Stimulated activated CD4-positive, alpha-beta T cell treated with anti-CD3 and anti-CD28 coated beads, Interleukin-12 subunit alpha, Interleukin-12 subunit beta, amount 100 ng/mL, for 4 hours (primary cell): ENCODE results near the gene CPED1.
"Not testable (repeated sequence)": the region's sequence is repeated elsewhere in the genome, so short reads cannot be mapped to it uniquely, and the experiment has no call there.

ENCODE experiments used
- DNase-seq: peaks from one replicate; pipeline ENCODE4 v3.0.0-alpha.2; 2020

CPED1 gene

GRCh38 chr7:121196286-121196685, 207.8 kb downstream of the CPED1 start:
- DNase-seq, result no peak

GRCh38 chr7:121197455-121197854, 208.9 kb downstream of the CPED1 start:
- DNase-seq, result no peak

- no peak for DNase-seq
Observed at GRCh38 chr7:121198502-121198901, 210.0 kb downstream of the CPED1 start.

- no peak for DNase-seq
Observed at GRCh38 chr7:121202125-121202524, 213.6 kb downstream of the CPED1 start.

- DNase-seq, result no peak
Observed at GRCh38 chr7:121202834-121203233, 214.3 kb downstream of the CPED1 start.

- no peak for DNase-seq
Observed at GRCh38 chr7:121204537-121204936, 216.0 kb downstream of the CPED1 start.

- no peak for DNase-seq
Observed at GRCh38 chr7:121205777-121206176, 217.3 kb downstream of the CPED1 start.

- no peak for DNase-seq
Observed at GRCh38 chr7:121211253-121211652, 222.7 kb downstream of the CPED1 start.

GRCh38 chr7:121212036-121212435, 223.5 kb downstream of the CPED1 start:
- no peak for DNase-seq

- no peak for DNase-seq
Observed at GRCh38 chr7:121214657-121215056, 226.1 kb downstream of the CPED1 start.

- no peak for DNase-seq
Observed at GRCh38 chr7:121219026-121219425, 230.5 kb downstream of the CPED1 start.

- not testable (repeated sequence) for DNase-seq
Observed at GRCh38 chr7:121221108-121221507, 232.6 kb downstream of the CPED1 start.

- no peak for DNase-seq
Observed at GRCh38 chr7:121228779-121229178, 240.3 kb downstream of the CPED1 start.

GRCh38 chr7:121235201-121235600, 246.7 kb downstream of the CPED1 start:
- no peak for DNase-seq

- DNase-seq, result no peak
Observed at GRCh38 chr7:121237601-121238000, 249.1 kb downstream of the CPED1 start.

- no peak for DNase-seq
Observed at GRCh38 chr7:121244120-121244870, 255.8 kb downstream of the CPED1 start.

GRCh38 chr7:121251367-121251766, 262.9 kb downstream of the CPED1 start:
- DNase-seq, result not testable (repeated sequence)

- not testable (repeated sequence) for DNase-seq
Observed at GRCh38 chr7:121252523-121253235, 264.2 kb downstream of the CPED1 start.

GRCh38 chr7:121259826-121260225, 271.3 kb downstream of the CPED1 start:
- DNase-seq, result no peak

- DNase-seq, result no peak
Observed at GRCh38 chr7:121261207-121261884, 272.8 kb downstream of the CPED1 start.

- DNase-seq, result no peak
Observed at GRCh38 chr7:121262221-121262620, 273.7 kb downstream of the CPED1 start.

GRCh38 chr7:121262969-121263368, 274.5 kb downstream of the CPED1 start:
- no peak for DNase-seq

- no peak for DNase-seq
Observed at GRCh38 chr7:121266307-121266894, 277.9 kb downstream of the CPED1 start.
